Right cardiac atrium (tissue), 5 donors: ENCODE measurements around the gene LUC7L. TPM values are rescaled to one million over a fixed set of nuclear protein-coding genes. Genes with fewer than 3 reads are reported as not detected.

Experiments used
- ATAC-seq, 2 donors: fragments of 200-7000 bp; cut with Tn5 transposase; one replicate each; pipeline versions ENCODE4 v1.8.0 to v1.9.1; 2020; ENCODE audit warnings: moderate library complexity in 2 of 2, mild to moderate bottlenecking in 1 of 2
- DNase-seq, 3 donors: peaks; one replicate each; pipeline ENCODE4 v3.0.0-alpha.2; 2020
- H3K27ac ChIP-seq: one replicate; pipeline ENCODE4 v1.5.1; 2013; ENCODE audit warnings: mild to moderate bottlenecking, low read length, control low read depth, moderate library complexity
- H3K27me3 ChIP-seq: one replicate; pipeline ENCODE4 v1.6.1; 2013; ENCODE audit not compliant: control insufficient read depth, insufficient read depth
- H3K4me1 ChIP-seq: one replicate; pipeline ENCODE4 v1.6.1; 2013; ENCODE audit warnings: low read length; ENCODE audit not compliant: control insufficient read depth, insufficient read depth
- H3K4me3 ChIP-seq: one replicate; pipeline ENCODE4 v1.5.1; 2013; ENCODE audit warnings: low read length, control low read depth
- H3K9me3 ChIP-seq: one replicate; pipeline ENCODE4 v1.6.1; 2013; ENCODE audit warnings: low read length; ENCODE audit not compliant: control insufficient read depth
- WGBS: extraction: QIAGEN DNeasy Blood & Tissue Kit; methylation state at CpG from one replicate; pipeline ENCODE4 v1.1.7; 2013; 5-methylcytosine and 5-hydroxymethylcytosine counted together
- intact Hi-C, 4 donors: fragments of 100-400 bp; cut with DNase I; formaldehyde crosslinking; loops; one replicate each; pipeline versions ENCODE4 v1.11.0 to v1.14.0; 2022 to 2023
- polyA plus RNA-seq: library from polyadenylated mRNA; stranded (reverse); fragments of 200-250 nt; gene quantifications from one replicate; pipeline ENCODE4 v1.2.3, GENCODE V29; 2013
- total RNA-seq, 4 donors: library from RNA; stranded (reverse); fragmentation: NEBNext Ultra II Directional; extraction: Animal tissue kit (Norgen Biotek cat#: 25700); gene quantifications; one replicate each; pipeline ENCODE4 v1.2.1, GENCODE V29; 2021
- donor health status: healthy with polysubstance abuse.
- donor health status: DM: no; HTN: yes; CAD: no.
- donor health status: DM: no; HTN: no; CAD: no.
- donor health status: DM: no; HTN: yes; CAD: no; lungs with severe emphysema.
- donor health status: DM: yes; HTN: yes; CAD: no.

Gene LUC7L
- total and polyA plus RNA-seq, 5 donors: 28.1 to 32.1 (median 30.9) TPM

DNA sequence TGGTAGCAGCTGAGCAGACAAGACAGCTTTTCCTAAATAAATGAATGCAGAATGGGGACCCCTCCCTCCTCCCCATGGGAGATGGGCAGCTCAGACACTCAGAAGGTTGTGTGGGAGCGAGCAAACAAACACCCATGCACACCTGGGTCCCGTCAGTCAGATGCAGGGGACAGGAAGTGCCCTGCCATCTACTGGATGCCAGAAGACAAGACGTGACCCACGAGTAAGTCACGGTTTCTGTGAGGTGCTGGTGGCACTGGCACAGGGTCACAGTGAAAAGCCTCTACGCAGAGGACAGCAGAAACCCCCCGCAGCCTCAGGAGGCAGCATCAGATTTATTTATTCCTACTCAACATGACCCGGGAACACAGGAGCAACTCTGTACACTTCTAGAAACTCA is 40.6 kb downstream of the LUC7L start:
- DNase-seq (peak in 1 of 3 donors; percentile 7), ATAC-seq (no peak)
- H3K27ac ChIP-seq: no peak overlapping the region
- H3K4me3 ChIP-seq: no peak overlapping the region
- no peaks in the 10 kb centered on the region for H3K4me1 ChIP-seq
- WGBS: 76% methylated on average over 8 of the region's 8 CpGs
- H3K27me3 ChIP-seq: no peaks in the 10 kb centered on the region
- intact Hi-C loops: no loop called here
- H3K9me3 ChIP-seq: no peaks in the 10 kb centered on the region

DNA sequence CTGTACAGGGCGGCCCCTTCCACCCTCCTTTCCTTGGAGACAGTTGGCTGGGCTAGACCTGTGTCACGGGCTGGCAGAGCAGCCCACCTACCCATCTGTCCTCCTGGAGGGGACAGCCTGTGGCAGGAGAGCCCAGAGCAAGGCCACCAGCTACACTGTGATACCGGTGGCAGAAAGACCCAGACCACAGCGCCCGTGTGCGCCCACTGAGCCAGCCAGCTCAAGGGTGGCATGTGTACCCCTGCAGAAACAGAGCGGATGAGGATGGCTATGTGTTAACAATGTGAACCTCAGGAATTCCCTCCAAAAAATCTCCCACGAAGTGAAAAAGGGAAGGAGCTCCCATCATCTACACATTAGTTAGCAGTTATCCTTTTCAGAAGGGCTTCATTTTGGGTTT is 41.9 kb downstream of the LUC7L start:
- DNase-seq (peak in 1 of 3 donors; percentile 24), ATAC-seq (no peak)
- 97% methylated on average over 8 of the region's 8 CpGs for WGBS
- no peaks in the 10 kb centered on the region for H3K27me3 ChIP-seq
- no peak overlapping the region for H3K27ac ChIP-seq
- intact Hi-C loops: no loop called here
- no peak overlapping the region for H3K4me3 ChIP-seq
- no peaks in the 10 kb centered on the region for H3K9me3 ChIP-seq
- no peaks in the 10 kb centered on the region for H3K4me1 ChIP-seq

DNA sequence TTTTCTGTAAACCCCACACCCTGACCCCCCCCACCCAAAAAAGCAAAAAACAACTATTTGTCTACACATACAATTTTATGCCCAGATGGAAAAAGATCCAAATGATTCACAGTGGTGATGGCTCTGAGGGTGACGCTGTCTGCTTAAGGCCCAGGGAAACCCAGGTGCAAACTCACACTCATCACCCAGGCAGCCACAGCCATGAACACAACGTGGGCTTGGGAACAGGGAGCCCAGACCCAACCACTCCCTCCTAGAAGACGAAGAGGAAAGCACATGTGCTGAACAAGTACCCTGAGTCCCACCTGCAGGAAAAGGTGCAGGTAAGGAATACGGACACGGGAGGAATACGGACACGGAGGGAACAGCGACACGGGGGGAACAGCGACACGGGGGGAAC is 43.6 kb downstream of the LUC7L start:
- H3K4me3 ChIP-seq: no peak overlapping the region
- H3K9me3 ChIP-seq: no peaks in the 10 kb centered on the region
- peaks cover 3% of the 10 kb centered on the region for H3K4me1 ChIP-seq
- WGBS: 83% methylated on average over 11 of the region's 11 CpGs
- intact Hi-C loops: no loop called here
- H3K27me3 ChIP-seq: no peaks in the 10 kb centered on the region
- ATAC-seq (no peak), DNase-seq (peak in 1 of 3 donors; percentile 16)
- H3K27ac ChIP-seq: no peak overlapping the region

DNA sequence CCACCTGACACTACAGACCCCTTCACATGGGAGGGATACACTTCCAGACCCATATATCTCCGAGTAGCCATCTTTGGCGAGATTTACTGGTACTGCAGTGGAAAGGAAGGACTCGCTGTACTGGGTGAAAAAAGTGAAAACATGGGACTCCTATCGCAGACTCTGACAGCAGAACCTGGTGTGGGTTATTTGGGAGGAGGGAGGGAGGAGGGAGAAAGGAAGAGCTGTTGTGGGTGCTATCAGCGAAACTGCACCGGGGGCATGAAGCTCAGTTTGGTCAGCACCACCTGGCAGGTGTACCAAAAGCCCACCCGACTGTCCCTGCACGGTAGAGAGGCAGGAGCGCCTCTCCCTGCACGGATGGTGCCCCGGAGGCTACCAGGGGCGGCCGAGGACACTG is 44.0 kb downstream of the LUC7L start:
- no peak overlapping the region for H3K27ac ChIP-seq
- H3K4me1 ChIP-seq: peaks cover 5% of the 10 kb centered on the region
- ATAC-seq (no peak), DNase-seq (no peak)
- WGBS: 84% methylated on average over 13 of the region's 13 CpGs
- no peak overlapping the region for H3K4me3 ChIP-seq
- intact Hi-C loops: no loop called here
- H3K27me3 ChIP-seq: no peaks in the 10 kb centered on the region
- no peaks in the 10 kb centered on the region for H3K9me3 ChIP-seq

DNA sequence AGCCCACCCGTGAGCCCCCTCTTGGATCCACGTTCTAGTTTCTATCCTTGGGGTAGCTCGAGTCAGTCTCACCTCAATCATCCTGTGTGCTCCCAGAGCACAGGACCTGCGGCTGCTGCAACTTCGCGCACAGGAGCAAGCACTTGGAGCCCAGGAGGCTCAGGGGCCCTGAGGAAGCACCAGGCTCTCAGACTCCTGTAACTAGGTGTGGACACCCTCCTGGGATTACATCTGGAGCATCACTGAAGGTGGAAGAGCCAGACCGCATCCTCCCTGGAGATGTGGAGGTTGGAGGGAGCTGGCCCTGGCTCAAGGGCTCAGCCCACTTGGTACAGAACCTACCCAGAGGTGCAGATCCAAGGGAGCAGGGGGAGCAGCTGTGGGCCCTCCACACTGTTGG is 46.2 kb downstream of the LUC7L start:
- H3K4me3 ChIP-seq: no peak overlapping the region
- no peak for DNase-seq
- H3K27ac ChIP-seq: no peak overlapping the region
- WGBS: 75% methylated on average over 7 of the region's 7 CpGs
- H3K4me1 ChIP-seq: peaks cover 6% of the 10 kb centered on the region
- H3K27me3 ChIP-seq: no peaks in the 10 kb centered on the region
- intact Hi-C loops: loop anchor here in 2 of 4 donors (5.0 kb wide), 2 partner anchors 66 to 76 kb away; no protein-coding TSS in a partner anchor
- H3K9me3 ChIP-seq: no peaks in the 10 kb centered on the region
- peak; percentile 5 to 12 for ATAC-seq

DNA sequence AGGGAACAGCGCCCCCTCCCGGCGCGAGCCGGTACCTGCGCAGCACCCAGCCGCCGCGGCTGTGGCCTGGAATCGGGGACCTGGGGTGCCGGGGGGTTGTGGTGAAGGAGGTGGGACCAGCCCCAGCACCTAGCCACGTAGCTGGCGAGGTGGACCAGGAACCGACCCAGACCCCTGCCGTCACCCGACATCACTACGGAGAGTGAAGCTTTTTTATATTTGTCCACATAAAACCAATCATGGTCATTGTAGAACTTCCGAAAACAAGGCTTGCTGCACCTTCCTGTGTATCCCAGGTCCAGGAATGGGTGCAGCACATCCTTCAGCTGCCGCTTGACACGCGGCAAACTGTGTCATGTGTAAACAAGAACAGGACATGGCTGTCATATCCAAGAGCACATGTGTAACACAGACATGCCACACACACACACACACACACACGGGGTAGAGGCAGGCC is 47.7 kb downstream of the LUC7L start:
- Histone ChIP-seq H3K27me3 (no peaks in the 10 kb centered on the region), H3K27ac (no peak overlapping the region), H3K4me3 (no peak overlapping the region), H3K4me1 (peaks cover 6% of the 10 kb centered on the region), H3K9me3 (no peaks in the 10 kb centered on the region)
- WGBS: 11% methylated on average over 22 of the region's 22 CpGs
- DNase-seq (peak in 2 of 3 donors; percentile 67 to 88), ATAC-seq (no peak)
- intact Hi-C loops: loop anchor here in 2 of 4 donors (5.0 kb wide), 2 partner anchors 64 to 74 kb away; no protein-coding TSS in a partner anchor

DNA sequence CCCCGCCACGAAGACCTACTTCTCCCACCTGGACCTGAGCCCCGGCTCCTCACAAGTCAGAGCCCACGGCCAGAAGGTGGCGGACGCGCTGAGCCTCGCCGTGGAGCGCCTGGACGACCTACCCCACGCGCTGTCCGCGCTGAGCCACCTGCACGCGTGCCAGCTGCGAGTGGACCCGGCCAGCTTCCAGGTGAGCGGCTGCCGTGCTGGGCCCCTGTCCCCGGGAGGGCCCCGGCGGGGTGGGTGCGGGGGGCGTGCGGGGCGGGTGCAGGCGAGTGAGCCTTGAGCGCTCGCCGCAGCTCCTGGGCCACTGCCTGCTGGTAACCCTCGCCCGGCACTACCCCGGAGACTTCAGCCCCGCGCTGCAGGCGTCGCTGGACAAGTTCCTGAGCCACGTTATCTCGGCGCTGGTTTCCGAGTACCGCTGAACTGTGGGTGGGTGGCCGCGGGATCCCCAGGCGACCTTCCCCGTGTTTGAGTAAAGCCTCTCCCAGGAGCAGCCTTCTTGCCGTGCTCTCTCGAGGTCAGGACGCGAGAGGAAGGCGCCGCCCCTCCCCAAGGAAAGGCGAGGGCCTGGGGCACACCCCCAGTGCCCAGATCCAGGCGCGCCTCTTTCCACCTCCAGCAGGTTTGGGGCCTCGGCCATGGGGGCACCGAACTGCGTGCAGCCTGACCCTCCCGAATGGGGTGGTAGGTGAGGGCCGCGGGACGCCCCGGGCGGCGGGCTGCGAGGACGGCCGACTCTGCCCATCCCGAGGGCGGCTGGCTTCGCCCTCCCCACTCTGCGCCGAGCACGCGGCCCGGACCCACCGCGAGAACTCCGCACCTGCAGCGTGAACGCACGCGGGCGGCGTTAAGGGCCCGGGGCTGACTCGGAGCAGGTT is 48.3 kb downstream of the LUC7L start:
- ATAC-seq (peak; percentile 71 to 79), DNase-seq (peak; percentile 26 to 89 (median 68))
- Histone ChIP-seq H3K27me3 (no peaks in the 10 kb centered on the region), H3K4me3 (peak overlapping the region; percentile 6), H3K9me3 (no peaks in the 10 kb centered on the region), H3K4me1 (peaks cover 6% of the 10 kb centered on the region), H3K27ac (no peak overlapping the region)
- intact Hi-C loops: loop anchor here in 2 of 4 donors (5.0 kb wide), 2 partner anchors 64 to 74 kb away; no protein-coding TSS in a partner anchor
- 2% methylated on average over 89 of the region's 89 CpGs for WGBS

DNA sequence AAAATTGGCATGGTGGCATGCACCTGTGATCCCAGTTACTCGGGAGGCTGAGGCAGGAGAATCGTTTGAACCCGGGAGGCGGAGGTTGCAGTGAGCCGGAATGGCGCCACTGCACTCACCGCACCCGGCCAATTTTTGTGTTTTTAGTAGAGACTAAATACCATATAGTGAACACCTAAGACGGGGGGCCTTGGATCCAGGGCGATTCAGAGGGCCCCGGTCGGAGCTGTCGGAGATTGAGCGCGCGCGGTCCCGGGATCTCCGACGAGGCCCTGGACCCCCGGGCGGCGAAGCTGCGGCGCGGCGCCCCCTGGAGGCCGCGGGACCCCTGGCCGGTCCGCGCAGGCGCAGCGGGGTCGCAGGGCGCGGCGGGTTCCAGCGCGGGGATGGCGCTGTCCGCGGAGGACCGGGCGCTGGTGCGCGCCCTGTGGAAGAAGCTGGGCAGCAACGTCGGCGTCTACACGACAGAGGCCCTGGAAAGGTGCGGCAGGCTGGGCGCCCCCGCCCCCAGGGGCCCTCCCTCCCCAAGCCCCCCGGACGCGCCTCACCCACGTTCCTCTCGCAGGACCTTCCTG is 49.1 kb downstream of the LUC7L start, which contains the start of gene HBQ1:
Gene HBQ1 (plus strand): TSS at position 359 of the 575 bp plus-strand sequence. CDS start 28 bp downstream, at position 387.
- no peaks in the 10 kb centered on the region for H3K9me3 ChIP-seq
- intact Hi-C loops: loop anchor here in 2 of 4 donors (5.0 kb wide), 2 partner anchors 63 to 73 kb away; no protein-coding TSS in a partner anchor
- no peak within 1 kb of the TSS for H3K27ac ChIP-seq
- 7% methylated on average over 59 of the region's 59 CpGs for WGBS
- peaks cover 6% of the 10 kb centered on the region for H3K4me1 ChIP-seq
- DNase-seq (peak in 2 of 3 donors; percentile 64 to 65), ATAC-seq (peak; percentile 10 to 35)
- no peaks in the 10 kb centered on the region for H3K27me3 ChIP-seq
- peak within 1 kb of the TSS; percentile 6 for H3K4me3 ChIP-seq

DNA sequence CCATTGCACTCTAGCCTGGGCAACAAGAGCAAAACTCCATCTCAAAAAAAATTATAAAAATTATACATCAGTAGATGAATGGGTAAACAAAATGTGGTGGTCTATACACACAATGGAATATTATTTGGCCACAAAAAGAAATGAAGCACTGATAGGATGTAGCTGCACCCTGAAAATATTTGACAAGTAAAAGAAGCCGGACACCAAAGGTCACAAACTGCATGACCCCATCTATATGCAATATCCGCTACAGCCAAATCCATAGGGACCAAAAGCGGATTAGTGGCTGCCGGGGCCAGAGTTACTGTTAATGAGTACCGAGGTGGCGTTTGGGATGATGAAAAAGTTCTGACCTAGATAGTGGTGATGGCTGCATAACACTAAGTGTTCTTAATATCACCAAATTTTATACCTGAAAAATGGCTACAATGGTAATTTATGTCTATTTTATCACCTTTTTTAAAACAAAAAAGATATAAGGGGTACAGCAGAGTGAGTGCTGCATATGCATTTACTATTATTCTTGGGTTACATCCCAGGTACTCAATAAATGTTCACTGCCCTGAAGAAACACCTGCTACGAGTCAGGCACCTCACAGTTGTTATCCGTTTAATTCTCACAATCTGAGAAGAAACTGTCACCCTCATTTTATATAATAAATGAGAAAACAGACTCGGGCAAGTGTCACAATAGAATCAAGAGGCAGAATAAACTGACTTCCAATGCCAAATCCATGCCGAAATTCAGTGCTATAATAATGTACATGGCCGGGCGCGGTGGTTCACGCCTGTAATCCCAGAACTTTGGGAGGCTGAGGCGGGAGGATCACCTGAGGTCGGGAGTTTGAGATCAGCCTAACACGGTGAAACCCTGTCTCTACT is 49.8 kb downstream of the LUC7L start:
- DNase-seq (no peak), ATAC-seq (no peak)
- Histone ChIP-seq H3K27me3 (no peaks in the 10 kb centered on the region), H3K4me3 (no peak overlapping the region), H3K27ac (no peak overlapping the region), H3K4me1 (peaks cover 6% of the 10 kb centered on the region), H3K9me3 (no peaks in the 10 kb centered on the region)
- 74% methylated on average over 17 of the region's 17 CpGs for WGBS
- intact Hi-C loops: loop anchor here in 2 of 4 donors (5.0 kb wide), 2 partner anchors 62 to 72 kb away; no protein-coding TSS in a partner anchor

DNA sequence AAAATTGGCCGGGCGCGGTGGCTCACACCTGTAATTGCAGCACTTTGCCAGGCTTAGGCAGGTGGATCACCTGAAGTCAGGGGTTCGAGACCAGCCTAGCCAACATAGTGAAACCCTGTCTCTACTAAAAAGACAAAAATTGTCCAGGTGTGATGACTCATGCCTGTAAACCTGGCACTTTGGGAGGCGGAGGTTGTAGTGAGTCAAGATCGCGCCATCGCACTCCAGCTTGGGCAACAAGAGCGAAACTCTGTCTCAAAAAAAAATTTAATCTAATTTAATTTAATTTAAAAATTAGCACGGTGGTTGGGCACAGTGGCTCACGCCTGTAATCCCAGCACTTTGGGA is 50.6 kb downstream of the LUC7L start:
- Histone ChIP-seq H3K27me3 (no peaks in the 10 kb centered on the region), H3K4me1 (peaks cover 6% of the 10 kb centered on the region), H3K9me3 (no peaks in the 10 kb centered on the region), H3K4me3 (no peak overlapping the region), H3K27ac (no peak overlapping the region)
- ATAC-seq: no peak
- intact Hi-C loops: no loop called here
- DNase-seq: no peak
- WGBS: 84% methylated on average over 11 of the region's 11 CpGs
